NB4 (cell line): ENCODE results near the gene PAQR6.

ENCODE experiments used
- CTCF ChIP-seq: IDR thresholded peaks from one replicate; pipeline ENCODE4 v1.5.1; 2012; ENCODE audit warnings: low read depth, low read length
- POLR2A ChIP-seq: IDR thresholded peaks from 2 replicates; pipeline ENCODE4 v1.6.1; 2011; ENCODE audit warnings: mild to moderate bottlenecking; ENCODE audit not compliant: insufficient read length; ENCODE audit errors: extremely low read depth

- TF ChIP-seq POLR2A (no peak), CTCF (no peak)
Observed at GRCh38 chr1:156268336-156268735, 20.5 kb upstream of the PAQR6 start.
